IMR-90 (cell line): Measurements from ENCODE around the gene ANK3. TPM values are rescaled to one million over a fixed set of nuclear protein-coding genes. Genes with fewer than 3 reads are reported as not detected.

Experiments used
- ATAC-seq: fragments of 200-7000 bp; cut with Tn5 transposase; 2 replicates; pipeline ENCODE4 v1.9.1; 2020; ENCODE audit warnings: low read depth, mild to moderate bottlenecking, moderate library complexity
- BruUV-seq: library from RNA; stranded (reverse); fragments of 400-500 nt; replicated peaks from 2 replicates; lab custom pipeline; 2021; lab: Mats Ljungman, UMichigan
- CTCF ChIA-PET: fragments of 300-600 bp; formaldehyde crosslinking; extraction: SDS; loops from one replicate; lab custom pipeline; 2021; ENCODE audit warnings: antibody characterized with exemption; lab: Yijun Ruan, JAX
- POLR2A ChIA-PET: fragments of 300-600 bp; sonication (Branson Sonifier 250); formaldehyde crosslinking; loops from one replicate; lab custom pipeline; 2022; ENCODE audit warnings: antibody characterized with exemption; ENCODE audit not compliant: unreplicated experiment; lab: Charles Lee
- DNase-seq: peaks from one replicate; pipeline ENCODE4 v3.0.0; 2013
- H2AFZ ChIP-seq: replicated peaks from 2 replicates; pipeline ENCODE3; 2013; ENCODE audit warnings: low read length, mild to moderate bottlenecking; ENCODE audit not compliant: poor library complexity
- H2AK5ac ChIP-seq: 2 replicates; pipeline ENCODE4 v1.6.1; 2013; ENCODE audit warnings: low read depth, low read length, inconsistent platforms
- H2AK9ac ChIP-seq: replicated peaks from 2 replicates; pipeline ENCODE3; 2013; ENCODE audit warnings: mild to moderate bottlenecking, low read depth, low read length, moderate library complexity; ENCODE audit not compliant: poor library complexity
- H2BK120ac ChIP-seq: 2 replicates; pipeline ENCODE4 v1.6.1; 2013; ENCODE audit warnings: low read depth, low read length, inconsistent platforms
- H2BK15ac ChIP-seq: 3 replicates; pipeline ENCODE4 v1.6.1; 2013; ENCODE audit warnings: low read depth, low read length, inconsistent platforms
- H2BK20ac ChIP-seq: 2 replicates; pipeline ENCODE4 v1.6.1; 2013; ENCODE audit warnings: low read depth, mild to moderate bottlenecking, inconsistent platforms, low read length, moderate library complexity
- H2BK5ac ChIP-seq: 2 replicates; pipeline ENCODE4 v1.6.1; 2013; ENCODE audit warnings: mild to moderate bottlenecking, low read depth, low read length, inconsistent platforms; ENCODE audit not compliant: poor library complexity, severe bottlenecking
- H3K14ac ChIP-seq: replicated peaks from 2 replicates; pipeline ENCODE4 v1.6.1; 2013; ENCODE audit warnings: low read depth, low read length, inconsistent platforms
- H3K18ac ChIP-seq: 2 replicates; pipeline ENCODE4 v1.6.1; 2013; ENCODE audit warnings: low read depth, low read length, control low read depth
- H3K23ac ChIP-seq: 2 replicates; pipeline ENCODE4 v1.6.1; 2013; ENCODE audit warnings: low read depth, low read length, inconsistent platforms
- H3K27ac ChIP-seq: 2 replicates; pipeline ENCODE4 v1.5.1; 2013; ENCODE audit warnings: mild to moderate bottlenecking, control low read depth, low read length; ENCODE audit not compliant: insufficient read depth
- H3K27me3 ChIP-seq: 2 replicates; pipeline ENCODE4 v1.6.1; 2013; ENCODE audit warnings: low read length; ENCODE audit not compliant: control insufficient read depth, insufficient read depth
- H3K36me3 ChIP-seq: 2 replicates; pipeline ENCODE4 v1.6.1; 2013; ENCODE audit warnings: low read length, mixed read lengths; ENCODE audit not compliant: control insufficient read depth, insufficient read depth
- H3K4ac ChIP-seq: 2 replicates; pipeline ENCODE4 v1.6.1; 2013; ENCODE audit warnings: low read depth, low read length, inconsistent platforms
- H3K4me1 ChIP-seq: 2 replicates; pipeline ENCODE4 v1.6.1; 2013; ENCODE audit warnings: low read length, mixed read lengths; ENCODE audit not compliant: control insufficient read depth, insufficient read depth
- H3K4me2 ChIP-seq: 2 replicates; pipeline ENCODE4 v1.6.1; 2013; ENCODE audit warnings: low read depth, mild to moderate bottlenecking, control low read depth, low read length, moderate library complexity
- H3K4me3 ChIP-seq: 2 replicates; pipeline ENCODE4 v1.5.1; 2013; ENCODE audit warnings: low read depth, mild to moderate bottlenecking, control low read depth, low read length, moderate library complexity; ENCODE audit not compliant: insufficient read depth
- H3K56ac ChIP-seq: 2 replicates; pipeline ENCODE4 v1.6.1; 2013; ENCODE audit warnings: low read length, inconsistent platforms; ENCODE audit not compliant: insufficient read depth; ENCODE audit errors: extremely low read depth
- H3K79me1 ChIP-seq, 2 experiments: 2 replicates each; pipeline ENCODE4 v1.6.1; 2013; ENCODE audit warnings: low read length in 2 of 2, inconsistent platforms in 1 of 2, low read depth in 1 of 2
- H3K9ac ChIP-seq: 2 replicates; pipeline ENCODE4 v1.6.1; 2013; ENCODE audit warnings: low read depth, low read length, control low read depth
- H3K9me1 ChIP-seq: 2 replicates; pipeline ENCODE4 v1.6.1; 2013; ENCODE audit warnings: low read length, inconsistent platforms; ENCODE audit not compliant: insufficient read depth
- H3K9me3 ChIP-seq: 2 replicates; pipeline ENCODE4 v1.6.1; 2013; ENCODE audit warnings: low read length; ENCODE audit not compliant: control insufficient read depth, insufficient read depth
- H4K20me1 ChIP-seq: 2 replicates; pipeline ENCODE4 v1.6.1; 2013; ENCODE audit warnings: low read length, inconsistent platforms; ENCODE audit not compliant: insufficient read depth
- H4K5ac ChIP-seq: 2 replicates; pipeline ENCODE4 v1.6.1; 2013; ENCODE audit warnings: mild to moderate bottlenecking, low read depth, low read length, control low read depth
- H4K8ac ChIP-seq, 2 experiments: 2 replicates each; pipeline ENCODE4 v1.6.1; 2013; ENCODE audit warnings: low read depth in 2 of 2, low read length in 2 of 2, control low read depth in 1 of 2, inconsistent platforms in 1 of 2
- H4K91ac ChIP-seq: 2 replicates; pipeline ENCODE4 v1.6.1; 2013; ENCODE audit warnings: low read depth, low read length, inconsistent platforms; ENCODE audit not compliant: insufficient read depth
- MAZ ChIP-seq: IDR thresholded peaks from 2 replicates; pipeline ENCODE4 v1.6.1; 2012; ENCODE audit warnings: low read depth, mild to moderate bottlenecking, low read length, improper control_type of control experiment, moderate library complexity, borderline replicate concordance
- RAD21 ChIP-seq: IDR thresholded peaks from 2 replicates; pipeline ENCODE4 v1.6.1; 2012; ENCODE audit warnings: low read length, improper control_type of control experiment
- WGBS, 2 experiments: methylation state at CpG; one replicate each; pipeline versions ENCODE4 v1.1.5 to v1.1.7; 2013; ENCODE audit warnings: missing lambda C conversion rate in 2 of 2; ENCODE audit not compliant: insufficient read length in 1 of 2; ENCODE audit errors: extremely low coverage in 2 of 2; 5-methylcytosine and 5-hydroxymethylcytosine counted together
- dilution Hi-C: fragments of 300-500 bp; cut with HindIII; formaldehyde crosslinking; loops from one replicate; pipeline ENCODE4 v1.14.3; 2018; ENCODE audit warnings: low sequenced_read_pairs; ENCODE audit not compliant: unreplicated experiment
- in situ Hi-C: fragments of 300-500 bp; cut with MboI; formaldehyde crosslinking; loops from 3 replicates; pipeline ENCODE4 v1.14.3; 2019; ENCODE audit warnings: low sequenced_read_pairs, inconsistent platforms, mixed read lengths
- intact Hi-C: fragments of 100-400 bp; cut with micrococcal nuclease; formaldehyde crosslinking; loops from 2 replicates; pipeline ENCODE4 v1.10.0; 2022
- polyA plus RNA-seq, 3 experiments: library from polyadenylated mRNA; depleted of rRNA; stranded (reverse); fragments of >200 nt; gene quantifications; 2 replicates each; pipeline ENCODE4 v1.2.3, GENCODE V29; 2012; ENCODE audit warnings: low replicate concordance in 1 of 3
- total RNA-seq: library from RNA; depleted of rRNA; stranded (reverse); fragments of >200 nt; gene quantifications from 2 replicates; pipeline ENCODE4 v1.2.3, GENCODE V29; 2012

ANK3 gene
- total and polyA plus RNA-seq, 2 of the 4 experiments (the other 2 are of a cell fraction): 0.63 to 1.8 TPM

GRCh38 chr10:60353519-60354258, 36.0 kb downstream of the ANK3 start:
- dilution Hi-C loops: no loop called here
- Histone ChIP-seq H3K56ac (no peak overlapping the region), H3K4me1 (peaks cover 7% of the 10 kb centered on the region), H2BK120ac (peak overlapping the region; percentile 10; the same call in 1 of the 2 replicates), H3K4me3 (no peak overlapping the region), H2BK20ac (peak overlapping the region; percentile 1; the same call in 1 of the 2 replicates), H4K20me1 (no peaks in the 10 kb centered on the region), H3K27ac (no peak overlapping the region), H3K4ac (peak overlapping the region; percentile 0; the same call in 1 of the 2 replicates), H3K79me1 (no peaks in the 10 kb centered on the region), H3K14ac (peak overlapping the region; percentile 50; the same call in 1 of the 2 replicates), H3K23ac (no peak overlapping the region), H3K9me3 (no peaks in the 10 kb centered on the region), H3K9me1 (peaks cover 6% of the 10 kb centered on the region), H2BK15ac (0 out of 3 replicates have a peak overlapping the region, but pooled peaks have one; percentile 48), H2BK5ac (no peak overlapping the region), H3K18ac (no peak overlapping the region), H3K9ac (no peak overlapping the region), H2AK5ac (peak overlapping the region; percentile 35; the same call in 1 of the 2 replicates), H4K5ac (no peak overlapping the region), H2AFZ (peak overlapping the region; percentile 40), H2AK9ac (no peak overlapping the region), H4K91ac (no peak overlapping the region; the same call in 1 of the 2 replicates), H3K4me2 (no peak overlapping the region), H3K36me3 (no peaks in the 10 kb centered on the region), H4K8ac (no peak overlapping the region), H3K27me3 (0 out of 2 replicates have a peak, but pooled peaks cover 2% of the 10 kb centered on the region)
- POLR2A ChIA-PET: no interaction called here
- in situ Hi-C loops: no loop called here
- intact Hi-C loops: no loop called here
- CTCF ChIA-PET: no interaction called here
- 70% methylated on average over 2 of the region's 9 CpGs; no CpG with 5 or more reads in 1 of the 2 experiments for WGBS, 2 experiments
- DNase-seq (peak; percentile 29), ATAC-seq (no peak)
- TF ChIP-seq MAZ (no peak), RAD21 (no peak)
- BruUV-seq: no TSS peak
